ENCODE measurements around the gene KYAT1.
A peak's percentile ranks its signal among the peaks of the same experiment; 100 is the strongest.
"Not testable (repeated sequence)": the region's sequence is repeated elsewhere in the genome, so short reads cannot be mapped to it uniquely, and the experiment has no call there.

Gene KYAT1

GRCh38 chr9:128882677-128883603 lies 1.2 kb upstream of the KYAT1 start:
- DNase-seq, result no peak

GRCh38 chr9:128877852-128878251 lies 3.9 kb downstream of the KYAT1 start:
- no peak for DNase-seq

GRCh38 chr9:128870941-128871265 lies 10.8 kb downstream of the KYAT1 start:
- not testable (repeated sequence) for DNase-seq

- DNase-seq, result no peak
These were observed 11.4 kb downstream of the KYAT1 start for GRCh38 chr9:128870128-128870940.

GRCh38 chr9:128863647-128864046 lies 18.1 kb downstream of the KYAT1 start:
- DNase-seq, result peak; percentile 44

GRCh38 chr9:128862401-128862851 lies 19.3 kb downstream of the KYAT1 start:
- no peak for DNase-seq

- no peak for DNase-seq
These were observed 20.2 kb downstream of the KYAT1 start for GRCh38 chr9:128861501-128861900.

- no peak for DNase-seq
These were observed 20.8 kb downstream of the KYAT1 start for GRCh38 chr9:128860937-128861336.

GRCh38 chr9:128858476-128858875 lies 23.3 kb downstream of the KYAT1 start:
- DNase-seq, result not testable (repeated sequence)

GRCh38 chr9:128854454-128854853 lies 27.3 kb downstream of the KYAT1 start:
- not testable (repeated sequence) for DNase-seq

GRCh38 chr9:128852646-128853045 lies 29.1 kb downstream of the KYAT1 start:
- not testable (repeated sequence) for DNase-seq

GRCh38 chr9:128851779-128852600 lies 29.8 kb downstream of the KYAT1 start:
- not testable (repeated sequence) for DNase-seq

- DNase-seq, result not testable (repeated sequence)
These were observed 30.7 kb downstream of the KYAT1 start for GRCh38 chr9:128851024-128851423.

- no peak for DNase-seq
These were observed 33.9 kb downstream of the KYAT1 start for GRCh38 chr9:128847803-128848202.

- DNase-seq, result no peak
These were observed 35.1 kb downstream of the KYAT1 start for GRCh38 chr9:128846680-128847030.

- DNase-seq, result no peak
These were observed 36.4 kb downstream of the KYAT1 start for GRCh38 chr9:128845186-128845931.

- DNase-seq, result not testable (repeated sequence)
These were observed 38.6 kb downstream of the KYAT1 start for GRCh38 chr9:128843171-128843570.

- DNase-seq, result no peak
These were observed 39.9 kb downstream of the KYAT1 start for GRCh38 chr9:128841694-128842492.

- no peak for DNase-seq
These were observed 41.2 kb downstream of the KYAT1 start for GRCh38 chr9:128840524-128840923.

- no peak for DNase-seq
These were observed 43.4 kb downstream of the KYAT1 start for GRCh38 chr9:128838338-128838737.

- DNase-seq, result no peak
These were observed 45.1 kb downstream of the KYAT1 start for GRCh38 chr9:128836509-128837145.

Data from T1000 (cell line).